GM06990 (cell line): ENCODE results near the gene GARIN5B.

Experiments
- DNase-seq: peaks from one replicate; pipeline ENCODE4 v3.0.0-alpha.2; 2011; ENCODE audit not compliant: insufficient read length; ENCODE audit errors: extremely low read depth
- H3K27me3 ChIP-seq: replicated peaks from 2 replicates; pipeline ENCODE4 v1.6.0; 2011; ENCODE audit warnings: low read length; ENCODE audit not compliant: control insufficient read depth, insufficient read depth
- H3K36me3 ChIP-seq: 2 replicates; pipeline ENCODE4 v1.5.1; 2011; ENCODE audit warnings: low read length; ENCODE audit not compliant: control insufficient read depth, insufficient read depth
- H3K4me3 ChIP-seq: replicated peaks from 2 replicates; pipeline ENCODE4 v1.5.1; 2011; ENCODE audit warnings: low read depth, mild to moderate bottlenecking, control low read depth, low read length
- TF ChIP-seq, protein P1 (sequence below): IDR thresholded peaks from 2 replicates; pipeline ENCODE4 v1.5.1; 2011; ENCODE audit warnings: low read length, control low read depth, mild to moderate bottlenecking, inconsistent platforms; ENCODE audit not compliant: insufficient read depth, poor library complexity, severe bottlenecking

GARIN5B gene

DNA sequence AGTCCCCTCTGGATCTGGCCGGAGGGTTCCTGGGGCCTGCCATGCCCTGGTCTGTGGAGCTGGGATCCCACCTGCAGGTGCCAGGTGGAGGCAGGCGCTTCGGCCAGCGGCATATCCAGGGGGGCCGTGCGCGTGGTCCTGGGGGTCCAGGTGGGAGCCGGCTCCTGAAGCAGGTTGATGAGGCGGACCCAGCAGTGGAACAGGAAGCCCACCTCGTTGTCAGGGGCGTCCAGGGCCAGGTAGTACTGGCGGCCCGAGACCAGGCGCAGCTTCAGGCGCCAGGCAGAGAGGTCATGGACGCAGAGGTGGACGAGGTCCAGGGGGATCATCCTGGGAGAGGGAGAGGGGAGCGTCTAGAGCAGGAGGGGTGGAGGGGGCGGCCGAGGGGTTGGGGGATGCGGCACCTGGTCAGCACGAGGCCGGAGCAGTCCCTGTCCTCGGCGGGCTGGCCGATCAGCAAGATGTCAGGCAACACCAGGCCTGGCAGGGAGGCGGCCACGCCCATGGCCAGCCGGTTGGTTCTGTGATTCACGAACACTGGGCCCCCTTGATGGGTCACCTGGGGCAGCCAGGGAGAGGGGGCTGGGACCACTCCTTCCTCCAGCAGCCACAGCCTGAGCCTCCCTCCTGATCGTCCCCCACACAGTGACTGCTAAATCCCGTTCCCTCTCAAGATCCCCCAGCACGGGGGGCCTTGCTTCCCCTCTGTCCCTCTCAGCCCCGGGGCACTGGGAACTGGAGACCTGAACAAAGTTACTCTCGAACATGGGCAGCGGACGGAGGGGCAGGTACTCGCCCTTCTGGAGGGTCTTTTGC is 678 bp downstream of the GARIN5B start:
- H3K4me3 ChIP-seq, result no peak overlapping the region
- no peak for DNase-seq
- TF ChIP-seq, protein P1, sequence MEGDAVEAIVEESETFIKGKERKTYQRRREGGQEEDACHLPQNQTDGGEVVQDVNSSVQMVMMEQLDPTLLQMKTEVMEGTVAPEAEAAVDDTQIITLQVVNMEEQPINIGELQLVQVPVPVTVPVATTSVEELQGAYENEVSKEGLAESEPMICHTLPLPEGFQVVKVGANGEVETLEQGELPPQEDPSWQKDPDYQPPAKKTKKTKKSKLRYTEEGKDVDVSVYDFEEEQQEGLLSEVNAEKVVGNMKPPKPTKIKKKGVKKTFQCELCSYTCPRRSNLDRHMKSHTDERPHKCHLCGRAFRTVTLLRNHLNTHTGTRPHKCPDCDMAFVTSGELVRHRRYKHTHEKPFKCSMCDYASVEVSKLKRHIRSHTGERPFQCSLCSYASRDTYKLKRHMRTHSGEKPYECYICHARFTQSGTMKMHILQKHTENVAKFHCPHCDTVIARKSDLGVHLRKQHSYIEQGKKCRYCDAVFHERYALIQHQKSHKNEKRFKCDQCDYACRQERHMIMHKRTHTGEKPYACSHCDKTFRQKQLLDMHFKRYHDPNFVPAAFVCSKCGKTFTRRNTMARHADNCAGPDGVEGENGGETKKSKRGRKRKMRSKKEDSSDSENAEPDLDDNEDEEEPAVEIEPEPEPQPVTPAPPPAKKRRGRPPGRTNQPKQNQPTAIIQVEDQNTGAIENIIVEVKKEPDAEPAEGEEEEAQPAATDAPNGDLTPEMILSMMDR, result no peak
- H3K27me3 ChIP-seq, result no peaks in the 10 kb centered on the region; the same call in 1 of the 2 replicates
- no peaks in the 10 kb centered on the region for H3K36me3 ChIP-seq

DNA sequence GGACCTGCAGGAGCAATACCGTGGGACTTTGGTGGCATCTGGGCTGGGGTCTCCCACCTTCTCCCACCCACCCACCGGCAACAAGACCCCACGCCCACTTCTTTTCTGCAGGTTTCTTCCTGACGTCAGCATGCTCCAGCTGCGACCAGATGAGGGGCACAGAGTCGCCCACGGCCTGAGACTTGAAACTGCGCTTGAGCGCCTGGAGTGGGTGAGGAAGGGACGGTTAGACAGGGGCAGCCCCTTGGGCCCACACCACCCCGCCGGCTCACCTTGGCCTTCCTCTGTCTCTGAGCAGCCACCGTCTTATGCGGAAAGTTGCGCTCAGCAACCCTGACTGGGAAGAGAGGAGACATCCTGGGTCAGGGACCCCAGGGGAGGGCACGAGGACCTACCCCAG is 2.2 kb downstream of the GARIN5B start:
- no peak overlapping the region for H3K4me3 ChIP-seq
- no peaks in the 10 kb centered on the region for H3K36me3 ChIP-seq
- H3K27me3 ChIP-seq, result no peaks in the 10 kb centered on the region; the same call in 1 of the 2 replicates
- no peak for DNase-seq
- TF ChIP-seq, protein P1, result no peak

DNA sequence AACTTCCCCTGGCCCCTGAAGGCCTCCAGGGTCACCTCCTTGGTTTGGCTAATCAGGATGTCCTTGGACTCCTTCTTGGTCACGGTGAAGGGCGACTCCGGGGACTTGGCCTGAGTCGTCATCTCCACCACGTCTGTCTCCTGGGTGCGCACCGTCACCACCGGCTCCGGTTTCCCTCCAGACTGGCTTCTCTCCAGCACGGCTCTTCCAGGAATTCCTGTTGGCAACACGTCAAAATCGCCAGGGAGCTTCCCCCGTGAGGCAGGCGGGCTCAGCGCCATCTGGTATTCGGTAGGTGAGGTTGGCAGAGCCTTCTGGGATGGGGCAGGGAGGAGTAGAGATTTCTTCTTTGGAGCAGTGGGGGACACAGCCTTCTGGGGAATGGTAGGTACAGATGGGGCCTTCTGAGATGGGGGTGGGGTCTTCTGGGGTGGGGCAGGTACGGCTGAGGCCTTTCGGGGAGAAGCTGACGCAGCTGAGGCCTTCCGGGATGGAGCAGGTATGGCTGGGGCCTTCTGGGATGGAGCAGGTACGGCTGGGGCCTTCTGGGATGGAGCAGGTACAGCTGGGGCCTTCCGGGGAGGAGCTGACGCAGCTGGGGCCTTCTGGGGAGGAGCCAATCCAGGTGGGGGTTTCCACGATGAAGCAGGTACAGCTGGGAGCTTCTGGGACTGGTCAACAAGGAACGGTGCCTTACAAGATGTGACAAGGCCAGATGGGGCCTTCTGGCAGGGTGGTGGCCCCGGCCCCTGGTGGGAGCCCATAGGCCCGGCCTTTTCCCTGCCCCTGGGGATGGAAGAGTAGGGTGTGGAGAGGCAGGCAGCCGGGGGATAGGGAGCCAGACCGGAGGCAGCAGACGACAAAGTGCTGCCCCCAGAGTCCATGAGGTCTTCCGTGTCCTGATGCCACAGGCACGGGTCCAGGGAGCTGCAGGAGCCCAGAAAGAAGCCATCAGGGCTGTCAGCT is 3.8 kb downstream of the GARIN5B start:
- no peak for DNase-seq
- H3K27me3 ChIP-seq, result no peaks in the 10 kb centered on the region; the same call in 1 of the 2 replicates
- H3K4me3 ChIP-seq, result no peak overlapping the region
- H3K36me3 ChIP-seq, result no peaks in the 10 kb centered on the region
- TF ChIP-seq, protein P1, result no peak

DNA sequence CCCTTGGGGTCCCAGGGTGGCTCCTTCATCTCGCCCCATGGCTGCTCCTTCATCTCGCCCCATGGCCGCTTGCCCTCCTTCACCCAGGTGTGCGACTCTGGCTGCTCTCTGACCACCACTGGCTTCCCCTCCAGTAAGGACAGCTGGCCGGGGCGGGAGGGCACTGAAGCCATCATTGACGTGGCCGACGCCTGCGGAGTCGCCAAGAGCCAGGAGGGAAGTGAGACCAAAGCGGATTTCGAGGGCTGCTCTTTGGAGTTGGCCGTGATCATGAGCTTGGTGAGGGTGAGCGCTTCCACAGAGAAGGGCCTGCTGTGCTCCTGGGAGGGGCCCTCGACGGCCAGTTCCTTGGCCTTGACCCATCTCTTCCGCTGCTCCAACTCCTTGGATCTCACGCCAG is 4.6 kb downstream of the GARIN5B start:
- TF ChIP-seq, protein P1, result no peak
- no peak for DNase-seq
- Histone ChIP-seq H3K27me3 (no peaks in the 10 kb centered on the region; the same call in 1 of the 2 replicates), H3K36me3 (no peaks in the 10 kb centered on the region), H3K4me3 (no peak overlapping the region)

DNA sequence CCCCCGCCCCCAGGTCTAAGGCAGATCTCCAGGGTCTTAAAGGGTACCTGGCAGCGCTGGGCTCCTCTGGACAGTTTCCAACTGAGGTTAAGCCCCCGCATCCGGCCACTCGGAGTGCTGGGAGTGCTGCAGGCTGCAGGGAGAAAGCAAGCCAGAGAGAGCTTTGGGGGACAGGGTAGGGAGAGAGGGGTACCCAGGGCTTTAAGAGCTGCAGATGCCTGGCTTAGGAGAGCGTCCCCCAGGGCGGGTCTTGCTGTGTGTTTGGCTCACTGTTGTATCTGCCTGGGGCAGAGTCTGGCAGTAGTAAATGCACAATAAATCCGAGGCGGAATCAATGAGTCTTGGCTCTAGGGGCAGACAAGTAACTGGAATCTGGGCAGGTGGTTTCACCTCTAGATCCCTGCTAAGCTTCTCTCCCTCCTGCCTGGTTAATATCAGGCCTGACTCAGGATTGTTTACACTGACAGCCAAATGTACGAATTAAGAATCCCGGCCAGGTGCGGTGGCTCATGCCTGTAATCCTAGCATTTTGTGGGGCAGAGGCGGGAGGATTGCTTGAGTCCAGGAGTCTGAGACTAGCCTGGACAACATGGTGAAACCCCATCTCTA is 7.7 kb downstream of the GARIN5B start:
- H3K4me3 ChIP-seq, result no peak overlapping the region
- no peaks in the 10 kb centered on the region for H3K36me3 ChIP-seq
- peaks cover 2% of the 10 kb centered on the region for H3K27me3 ChIP-seq
- TF ChIP-seq, protein P1, result no peak
- no peak for DNase-seq
